ENCODE data around the gene NEK2. TPM values are rescaled to one million over a fixed set of nuclear protein-coding genes. Genes with fewer than 3 reads are reported as not detected.

Gene NEK2
- total RNA-seq, 1 donor from 2014 or later = 93.3 TPM

DNA sequence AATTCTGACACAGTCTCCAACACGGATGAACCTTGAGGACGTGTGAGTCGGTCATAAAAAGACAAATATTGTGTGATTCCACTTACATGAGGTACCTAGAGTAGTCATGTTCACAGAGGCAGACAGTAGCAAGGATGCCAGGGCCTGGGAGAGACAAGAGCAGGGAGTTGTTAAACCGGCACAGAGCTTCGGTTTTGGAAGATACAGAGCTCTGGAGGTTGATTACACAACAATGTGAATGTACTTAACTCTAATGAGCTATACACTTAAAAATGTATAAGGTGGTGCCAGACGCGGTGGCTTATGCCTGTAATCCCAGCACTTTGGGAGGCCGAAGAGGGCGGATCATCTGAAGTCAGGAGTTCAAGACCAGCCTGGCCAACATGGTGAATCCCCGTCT is 37.8 kb upstream of the NEK2 start:
- Mint-ChIP-seq H3K4me3 (no peak overlapping the region), H3K27me3 (ENCODE audit: insufficient read depth, low read depth) (peaks cover 21% of the 10 kb centered on the region), H3K27ac (no peak overlapping the region), H3K36me3 (no peaks in the 10 kb centered on the region), H3K9me3 (peaks cover 2% of the 10 kb centered on the region), H3K4me1 (peaks cover 2% of the 10 kb centered on the region)
- Histone ChIP-seq H3K9ac (no peak overlapping the region), H4K20me1 (ENCODE audit: low read depth) (no peaks in the 10 kb centered on the region), H3F3A (ENCODE audit: low read depth) (no peaks in the 10 kb centered on the region), H3K36me3 (no peaks in the 10 kb centered on the region), H3K4me3 (no peak overlapping the region), H3K9me3 (ENCODE audit: low read depth) (peaks cover 4% of the 10 kb centered on the region), H3K27ac (no peak overlapping the region), H3K4me1 (no peaks in the 10 kb centered on the region), H3K4me2 (no peak overlapping the region), H3K27me3 (no peaks in the 10 kb centered on the region), H2AFZ (replicated peaks) (no peak overlapping the region), H3K79me2 (ENCODE audit: low read depth) (no peaks in the 10 kb centered on the region)
- TF ChIP-seq, protein P1, sequence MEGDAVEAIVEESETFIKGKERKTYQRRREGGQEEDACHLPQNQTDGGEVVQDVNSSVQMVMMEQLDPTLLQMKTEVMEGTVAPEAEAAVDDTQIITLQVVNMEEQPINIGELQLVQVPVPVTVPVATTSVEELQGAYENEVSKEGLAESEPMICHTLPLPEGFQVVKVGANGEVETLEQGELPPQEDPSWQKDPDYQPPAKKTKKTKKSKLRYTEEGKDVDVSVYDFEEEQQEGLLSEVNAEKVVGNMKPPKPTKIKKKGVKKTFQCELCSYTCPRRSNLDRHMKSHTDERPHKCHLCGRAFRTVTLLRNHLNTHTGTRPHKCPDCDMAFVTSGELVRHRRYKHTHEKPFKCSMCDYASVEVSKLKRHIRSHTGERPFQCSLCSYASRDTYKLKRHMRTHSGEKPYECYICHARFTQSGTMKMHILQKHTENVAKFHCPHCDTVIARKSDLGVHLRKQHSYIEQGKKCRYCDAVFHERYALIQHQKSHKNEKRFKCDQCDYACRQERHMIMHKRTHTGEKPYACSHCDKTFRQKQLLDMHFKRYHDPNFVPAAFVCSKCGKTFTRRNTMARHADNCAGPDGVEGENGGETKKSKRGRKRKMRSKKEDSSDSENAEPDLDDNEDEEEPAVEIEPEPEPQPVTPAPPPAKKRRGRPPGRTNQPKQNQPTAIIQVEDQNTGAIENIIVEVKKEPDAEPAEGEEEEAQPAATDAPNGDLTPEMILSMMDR (IDR thresholded peaks at IDR 0.05) = no peak
- TF ChIP-seq EZH2phosphoT487 (IDR thresholded peaks at IDR 0.05) = no peak
- TF ChIP-seq EZH2 (IDR thresholded peaks at IDR 0.05) = no peak
- DNase-seq (ENCODE audit: low spot score) = no peak

DNA sequence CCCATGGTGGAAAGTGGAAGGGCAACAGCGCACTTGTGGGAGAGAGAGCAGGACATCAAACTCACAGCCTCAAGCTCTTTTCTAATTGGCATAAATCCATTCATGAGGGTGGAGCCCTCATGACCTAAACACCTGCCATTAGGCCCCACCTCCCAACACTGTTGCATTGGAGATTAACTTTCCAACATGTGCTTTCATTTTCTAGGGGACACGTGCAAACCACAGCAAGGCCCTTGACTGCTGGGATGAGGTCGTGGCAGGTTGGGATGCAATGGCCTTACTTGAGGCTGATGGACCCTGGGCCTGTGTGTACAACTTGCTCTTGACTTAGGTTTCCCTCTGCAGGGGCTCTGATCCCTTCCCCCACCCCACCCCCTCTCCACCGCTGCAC is 35.9 kb upstream of the NEK2 start:
- TF ChIP-seq, protein P1 (IDR thresholded peaks at IDR 0.05) = no peak
- TF ChIP-seq EZH2phosphoT487 (IDR thresholded peaks at IDR 0.05) (no peak), EZH2 (IDR thresholded peaks at IDR 0.05) (no peak)
- no peak for DNase-seq (ENCODE audit: low spot score)
- Mint-ChIP-seq H3K9me3 (no peaks in the 10 kb centered on the region), H3K27me3 (ENCODE audit: insufficient read depth, low read depth) (peaks cover 16% of the 10 kb centered on the region), H3K4me1 (peaks cover 2% of the 10 kb centered on the region), H3K36me3 (peaks cover 2% of the 10 kb centered on the region), H3K27ac (no peak overlapping the region), H3K4me3 (no peak overlapping the region)
- no peaks in the 10 kb centered on the region for H3K27me3 ChIP-seq
- no peak overlapping the region for H3K9ac ChIP-seq
- H3K4me3 ChIP-seq = no peak overlapping the region
- no peaks in the 10 kb centered on the region for H3F3A ChIP-seq (ENCODE audit: low read depth)
- H3K4me2 ChIP-seq = no peak overlapping the region
- H3K36me3 ChIP-seq = no peaks in the 10 kb centered on the region
- H3K27ac ChIP-seq = no peak overlapping the region
- H3K4me1 ChIP-seq = no peaks in the 10 kb centered on the region
- no peaks in the 10 kb centered on the region for H3K9me3 ChIP-seq (ENCODE audit: low read depth)
- no peaks in the 10 kb centered on the region for H4K20me1 ChIP-seq (ENCODE audit: low read depth)
- no peaks in the 10 kb centered on the region for H3K79me2 ChIP-seq (ENCODE audit: low read depth)
- H2AFZ ChIP-seq (replicated peaks) = no peak overlapping the region

DNA sequence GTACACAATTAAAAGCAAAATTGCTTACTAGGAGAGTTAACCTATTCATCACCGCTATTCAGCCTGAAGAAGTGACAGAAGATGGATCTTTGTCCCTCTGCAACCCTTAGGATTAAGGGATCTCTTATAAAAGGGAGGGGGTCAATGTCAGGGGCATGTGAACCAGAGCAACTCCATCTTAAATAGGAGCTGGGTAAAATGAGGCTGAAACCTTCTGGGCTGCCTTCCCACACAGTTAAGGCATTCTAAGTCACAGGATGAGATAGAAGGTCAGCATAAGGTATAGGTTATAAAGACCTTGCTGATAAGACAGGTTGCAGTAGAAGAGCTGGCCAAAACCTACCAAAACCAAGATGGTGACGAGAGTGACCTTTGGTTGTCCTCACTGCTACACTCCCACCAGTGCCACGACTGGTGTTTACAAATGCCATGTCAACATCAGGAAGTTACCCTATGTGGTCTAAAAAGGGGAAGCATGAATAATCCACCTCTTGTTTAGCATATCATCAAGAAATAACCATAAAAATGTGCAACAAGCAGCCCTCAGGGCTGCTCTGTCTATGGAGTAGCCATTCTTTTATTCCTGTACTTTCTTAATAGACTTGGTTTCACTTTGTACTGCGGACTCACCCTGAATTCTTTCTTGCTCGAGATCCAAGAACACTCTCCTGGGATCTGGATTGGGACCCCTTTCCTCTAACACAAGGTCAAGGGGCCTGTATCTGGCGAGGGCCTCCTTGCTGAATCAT is 35.3 kb upstream of the NEK2 start:
- no peak for DNase-seq (ENCODE audit: low spot score)
- H3K4me2 ChIP-seq = no peak overlapping the region
- H3K27me3 ChIP-seq = no peaks in the 10 kb centered on the region
- no peak overlapping the region for H3K9ac ChIP-seq
- no peak overlapping the region for H3K4me3 Mint-ChIP-seq
- H3K36me3 Mint-ChIP-seq = peaks cover 2% of the 10 kb centered on the region
- no peaks in the 10 kb centered on the region for H4K20me1 ChIP-seq (ENCODE audit: low read depth)
- H3K27me3 Mint-ChIP-seq (ENCODE audit: insufficient read depth, low read depth) = peaks cover 11% of the 10 kb centered on the region
- TF ChIP-seq, protein P1 (IDR thresholded peaks at IDR 0.05) = no peak
- no peak for TF ChIP-seq EZH2phosphoT487 (IDR thresholded peaks at IDR 0.05)
- no peak for TF ChIP-seq EZH2 (IDR thresholded peaks at IDR 0.05)
- no peak overlapping the region for H3K27ac Mint-ChIP-seq
- H3K9me3 Mint-ChIP-seq = no peaks in the 10 kb centered on the region
- no peak overlapping the region for H3K4me3 ChIP-seq
- H3K36me3 ChIP-seq = no peaks in the 10 kb centered on the region
- H3F3A ChIP-seq (ENCODE audit: low read depth) = no peaks in the 10 kb centered on the region
- H3K4me1 Mint-ChIP-seq = peaks cover 2% of the 10 kb centered on the region
- no peaks in the 10 kb centered on the region for H3K79me2 ChIP-seq (ENCODE audit: low read depth)
- no peak overlapping the region for H3K27ac ChIP-seq
- H3K4me1 ChIP-seq = no peaks in the 10 kb centered on the region
- H2AFZ ChIP-seq (replicated peaks) = no peak overlapping the region
- no peaks in the 10 kb centered on the region for H3K9me3 ChIP-seq (ENCODE audit: low read depth)
